H4 (cell line): ENCODE measurements around the gene ICOSLG. TPM values are rescaled to one million over a fixed set of nuclear protein-coding genes. Genes with fewer than 3 reads are reported as not detected.
"Not testable (repeated sequence)": the region's sequence is repeated elsewhere in the genome, so short reads cannot be mapped to it uniquely, and the experiment has no call there.

ENCODE experiments used
- DNase-seq: peaks from one replicate; pipeline ENCODE4 v3.0.0-alpha.2; 2015; ENCODE audit warnings: low spot score
- total RNA-seq: library from RNA; depleted of rRNA; stranded (reverse); fragments of >200 nt; shearing (Covaris generic); gene quantifications from 2 replicates; pipeline ENCODE4 v1.2.3, GENCODE V29; 2014; rRNA removed

Gene ICOSLG
- total RNA-seq, 1 experiment from 2014 or later = 0.33 TPM

GRCh38 chr21:44181506-44181905 lies 59.2 kb downstream of the ICOSLG start:
- not testable (repeated sequence) for DNase-seq

DNA sequence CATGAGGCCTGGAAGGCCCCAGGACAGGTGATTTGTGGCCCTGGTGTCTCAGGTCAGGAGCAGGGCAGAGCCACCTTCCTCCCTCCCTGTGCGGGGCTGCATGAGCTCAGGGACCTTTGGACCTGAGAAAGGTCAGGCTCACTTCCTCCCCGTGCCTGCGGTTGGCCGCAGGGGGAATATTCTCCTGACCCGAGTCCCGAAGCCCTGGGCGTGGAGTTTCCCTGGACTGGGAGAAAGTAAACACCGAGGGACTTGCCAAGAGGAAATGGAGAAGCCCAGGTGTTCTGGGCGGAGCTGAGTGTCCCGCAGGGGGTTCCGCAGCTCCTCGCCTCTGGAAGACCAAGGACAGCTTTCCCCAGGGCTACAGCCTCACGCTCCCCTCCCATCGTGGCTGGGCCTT lies 64.6 kb downstream of the ICOSLG start:
- DNase-seq = not testable (repeated sequence)

GRCh38 chr21:44175189-44175588 lies 65.6 kb downstream of the ICOSLG start:
- not testable (repeated sequence) for DNase-seq

Other genes starting within 250 kb of the ICOSLG start
- 15.0 and 16.5 TPM in 2 replicates for gene TRAPPC10, start 228.6 kb downstream of the ICOSLG start, total RNA-seq
- 11.5 and 32.8 TPM in 2 replicates for gene PWP2, start 133.5 kb downstream of the ICOSLG start, total RNA-seq
- 8.4 and 11.1 TPM in 2 replicates for gene GATD3, start 107.3 kb downstream of the ICOSLG start, total RNA-seq
- gene DNMT3L, start 21.0 kb upstream of the ICOSLG start, total RNA-seq = not detected in 2 replicates
- not detected in 2 replicates for gene AIRE, start 44.9 kb upstream of the ICOSLG start, total RNA-seq
- gene PFKL, start 59.1 kb upstream of the ICOSLG start, total RNA-seq = 51.0 and 77.6 TPM in 2 replicates
- 12.6 and 14.7 TPM in 2 replicates for gene CFAP410, start 98.4 kb upstream of the ICOSLG start, total RNA-seq
- gene TRPM2, start 112.7 kb upstream of the ICOSLG start, total RNA-seq = 0.76 and 0.89 TPM in 2 replicates
- gene LRRC3, start 214.6 kb upstream of the ICOSLG start, total RNA-seq = 0.37 and 0.52 TPM in 2 replicates